Retinal pigment epithelial cell (primary cell): ENCODE results near the gene OR51E2.

Experiments used
- DNase-seq: peaks from one replicate; pipeline ENCODE4 v3.0.0-alpha.2; 2010; ENCODE audit warnings: low read depth
- H3K4me3 ChIP-seq: 2 replicates; pipeline ENCODE4 v1.5.1; 2011; ENCODE audit warnings: mild to moderate bottlenecking, low read length, control low read depth, moderate library complexity
- CTCF ChIP-seq: conservative IDR thresholded peaks from 2 replicates; pipeline ENCODE4 v1.5.1; 2011; ENCODE audit warnings: low read depth, low read length, control low read depth, inconsistent platforms

The OR51E2 gene

DNA sequence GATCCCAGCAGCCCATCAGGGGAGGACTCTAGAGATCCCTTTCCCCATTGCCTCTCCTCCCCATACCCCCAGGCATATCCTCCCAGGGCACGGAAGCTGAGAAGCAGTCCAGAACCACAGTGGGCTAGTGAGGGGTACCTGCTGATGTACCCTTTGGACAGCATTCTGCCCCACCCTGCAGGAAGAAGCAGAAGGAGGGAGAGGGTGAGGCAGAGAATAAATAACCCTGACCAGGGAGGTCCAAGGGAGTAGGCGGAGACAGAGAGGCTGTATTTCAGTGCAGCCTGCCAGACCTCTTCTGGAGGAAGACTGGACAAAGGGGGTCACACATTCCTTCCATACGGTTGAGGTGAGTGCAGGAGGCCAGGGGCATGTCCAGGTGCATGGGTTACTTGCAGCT lies 54.0 kb downstream of the OR51E2 start, which contains the start of gene OR51E1:
TSS of gene OR51E1 (plus strand) at position 301 of the 400 bp plus-strand sequence. CDS start 8,545 bp downstream, outside the sequence.
- no peak for DNase-seq
- TF ChIP-seq CTCF: no peak
- no peak within 1 kb of the TSS for H3K4me3 ChIP-seq

DNA sequence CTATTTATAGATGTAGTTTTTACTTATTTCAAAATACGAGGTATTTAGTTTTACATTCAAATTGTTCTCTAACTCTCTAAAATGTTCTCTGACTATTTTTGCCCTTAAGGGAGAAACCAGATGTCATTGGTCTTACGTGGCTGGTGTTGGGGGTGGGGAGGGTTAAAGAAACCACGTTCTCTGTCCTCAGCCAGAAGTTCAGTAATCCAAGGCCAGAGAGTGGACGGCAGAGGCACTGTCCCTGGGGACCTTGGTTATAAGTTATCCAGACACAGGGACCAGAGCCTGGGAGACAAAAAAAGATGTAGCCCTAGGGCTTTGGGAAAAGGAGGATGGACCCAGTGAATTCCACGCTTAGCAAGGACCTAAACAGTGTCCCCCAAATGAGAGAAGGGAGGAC lies 54.6 kb downstream of the OR51E2 start:
- TF ChIP-seq CTCF: no peak
- DNase-seq: no peak
- no peak overlapping the region for H3K4me3 ChIP-seq

- no peak overlapping the region for H3K4me3 ChIP-seq
- DNase-seq: no peak
- no peak for TF ChIP-seq CTCF
These were observed 55.6 kb downstream of the OR51E2 start for GRCh38 chr11:4642043-4642442.

- TF ChIP-seq CTCF: no peak
- no peak for DNase-seq
- H3K4me3 ChIP-seq: no peak overlapping the region
These were observed 56.2 kb downstream of the OR51E2 start for GRCh38 chr11:4641501-4641900.

GRCh38 chr11:4639931-4640330 lies 57.7 kb downstream of the OR51E2 start:
- TF ChIP-seq CTCF: no peak
- DNase-seq: no peak
- no peak overlapping the region for H3K4me3 ChIP-seq

DNA sequence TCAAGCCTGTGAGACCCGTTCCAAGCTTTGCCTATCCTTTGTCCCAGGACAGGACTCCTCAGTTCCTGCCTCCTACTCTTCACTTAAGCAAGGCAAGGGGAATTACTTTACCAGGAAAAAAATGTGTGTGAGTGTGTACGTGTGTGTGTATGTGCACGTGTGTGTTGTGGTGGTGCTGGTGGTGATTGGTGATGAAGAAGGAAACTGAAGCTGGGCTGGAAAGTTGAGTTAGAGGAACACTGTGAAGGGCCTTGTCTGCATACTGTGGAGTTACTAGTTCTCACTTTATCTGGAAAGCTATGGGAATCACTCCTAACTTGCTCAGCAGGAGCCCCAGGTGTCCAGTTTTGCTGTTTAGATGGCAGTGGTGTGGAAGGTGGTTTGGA lies 60.0 kb downstream of the OR51E2 start:
- TF ChIP-seq CTCF: no peak
- no peak overlapping the region for H3K4me3 ChIP-seq
- no peak for DNase-seq

GRCh38 chr11:4636962-4637661 lies 60.5 kb downstream of the OR51E2 start, which contains the start of gene OR51D1:
TSS of gene OR51D1 (plus strand) at chr11:4637477. CDS start at chr11:4639791, 2,314 bp downstream.
- peak within 1 kb of the TSS; percentile 28 for H3K4me3 ChIP-seq
- no peak for DNase-seq
- TF ChIP-seq CTCF: peak; percentile 93
